HEK293T (cell line): ENCODE data around the gene RASA2.

Experiments
- BHLHE40 ChIP-seq: fragments of 450-650 bp; IDR thresholded peaks from 2 replicates; pipeline ENCODE4 v1.6.1; 2016; ENCODE audit warnings: mild to moderate bottlenecking, moderate library complexity, borderline replicate concordance
- CTBP1 ChIP-seq: fragments of 450-650 bp; IDR thresholded peaks from 2 replicates; pipeline ENCODE4 v1.6.1; 2016; ENCODE audit warnings: borderline replicate concordance
- FOXA1 ChIP-seq: fragments of 450-650 bp; IDR thresholded peaks from 2 replicates; pipeline ENCODE4 v1.6.1; 2016; ENCODE audit warnings: mild to moderate bottlenecking
- FOXK2 ChIP-seq: fragments of 450-650 bp; IDR thresholded peaks from 2 replicates; pipeline ENCODE4 v1.6.1; 2016; ENCODE audit warnings: mild to moderate bottlenecking
- FOXM1 ChIP-seq: fragments of 450-650 bp; IDR thresholded peaks from 2 replicates; pipeline ENCODE4 v1.6.1; 2017; ENCODE audit warnings: mild to moderate bottlenecking, borderline replicate concordance
- HDGF ChIP-seq: fragments of 450-650 bp; IDR thresholded peaks from 2 replicates; pipeline ENCODE4 v1.6.1; 2017; ENCODE audit warnings: antibody characterized with exemption, borderline replicate concordance
- LEF1 ChIP-seq: fragments of 450-650 bp; IDR thresholded peaks from 2 replicates; pipeline ENCODE4 v1.6.1; 2017; ENCODE audit warnings: mild to moderate bottlenecking, borderline replicate concordance
- PKNOX1 ChIP-seq: fragments of 450-650 bp; IDR thresholded peaks from 2 replicates; pipeline ENCODE4 v1.6.1; 2016
- SP1 ChIP-seq: fragments of 450-650 bp; IDR thresholded peaks from 2 replicates; pipeline ENCODE4 v1.6.1; 2017
- SUZ12 ChIP-seq: fragments of 450-650 bp; IDR thresholded peaks from 2 replicates; pipeline ENCODE4 v1.6.1; 2016; ENCODE audit warnings: mild to moderate bottlenecking

GRCh38 chr3:141659821-141660613, 173.2 kb downstream of the RASA2 start:
- TF ChIP-seq HDGF (no peak), BHLHE40 (no peak), CTBP1 (no peak), FOXM1 (no peak), SUZ12 (no peak), LEF1 (no peak), PKNOX1 (no peak), FOXK2 (no peak), FOXA1 (no peak), SP1 (no peak)
